ENCODE data around the gene MOCOS.

- TF ChIP-seq CTCF (IDR thresholded peaks at IDR 0.05) (no peak), EP300 (IDR thresholded peaks at IDR 0.05) (no peak)
These were observed 118.1 kb downstream of the MOCOS start for GRCh38 chr18:36305375-36305774.
